Measurements from ENCODE around the gene RPL36AL. TPM values are rescaled to one million over a fixed set of nuclear protein-coding genes. Genes with fewer than 3 reads are reported as not detected.

Gene RPL36AL
- total and polyA plus RNA-seq, 10 of the 15 experiments (the other 5 are each of a cell fraction or from before 2014, with no cell fraction given): 222 to 1,379 (median 545) TPM

GRCh38 chr14:49633640-49634546 lies 13.5 kb upstream of the RPL36AL start (continued):
- TF ChIP-seq ATF3 (IDR thresholded peaks at IDR 0.05; ENCODE audit: borderline replicate concordance, extremely low read depth, low read depth, low read length) (no peak), NFXL1 (IDR thresholded peaks at IDR 0.05; ENCODE audit: borderline replicate concordance) (no peak; the same call in 1 of the 2 replicates), USF2 (IDR thresholded peaks at IDR 0.05; ENCODE audit: borderline replicate concordance, low read depth, low read length) (no peak), FOS (IDR thresholded peaks at IDR 0.05; ENCODE audit: borderline replicate concordance, extremely low read depth, insufficient read length) (no peak), ATF7 (IDR thresholded peaks at IDR 0.05; ENCODE audit: low read depth) (0 out of 2 replicates have a peak, but pooled peaks have one; percentile 31), E2F8 (IDR thresholded peaks at IDR 0.05; ENCODE audit: low read depth, partially characterized antibody) (no peak), BRCA1 (IDR thresholded peaks at IDR 0.05; ENCODE audit: low read depth, low read length) (no peak), DPF2 (IDR thresholded peaks at IDR 0.05) (peak; percentile 76), NFIC (IDR thresholded peaks at IDR 0.05; ENCODE audit: low read depth, low read length) (no peak), CHD2 (IDR thresholded peaks at IDR 0.05; ENCODE audit: borderline replicate concordance, low read depth, low read length) (peak; percentile 75), NFYA (IDR thresholded peaks at IDR 0.05; ENCODE audit: borderline replicate concordance, low read depth, low read length) (no peak), CBX5 (IDR thresholded peaks at IDR 0.05; ENCODE audit: low read depth) (no peak; the same call in 1 of the 2 replicates), MEF2B (IDR thresholded peaks at IDR 0.05; ENCODE audit: partially characterized antibody, poor library complexity, severe bottlenecking) (no peak), CREB1 (IDR thresholded peaks at IDR 0.05; ENCODE audit: low read depth) (peak; percentile 76; the same call in 1 of the 2 replicates), NBN (IDR thresholded peaks at IDR 0.05) (peak; percentile 91), ZNF24 (IDR thresholded peaks at IDR 0.05) (no peak; the same call in 1 of the 2 replicates), HSF1 (IDR thresholded peaks at IDR 0.05; ENCODE audit: low read depth, low read length) (no peak), NKRF (conservative IDR thresholded peaks at IDR 0.05) (peak; percentile 88), SUPT20H (IDR thresholded peaks at IDR 0.05; ENCODE audit: borderline replicate concordance, control insufficient read depth, low read depth, low read length) (no peak), KLF5 (IDR thresholded peaks at IDR 0.05; ENCODE audit: partially characterized antibody) (peak; percentile 43), PAX5 (IDR thresholded peaks at IDR 0.05; ENCODE audit: borderline replicate concordance, low read depth, low read length) (peak; percentile 67; the same call in 1 of the 2 replicates), TCF12 (IDR thresholded peaks at IDR 0.05; ENCODE audit: low read depth, low read length) (peak; percentile 42; the same call in 1 of the 2 replicates)
